ENCODE measurements around the gene PPP6R3. TPM values are rescaled to one million over a fixed set of nuclear protein-coding genes. Genes with fewer than 3 reads are reported as not detected.
"Not testable (repeated sequence)": the region's sequence is repeated elsewhere in the genome, so short reads cannot be mapped to it uniquely, and the experiment has no call there.

PPP6R3 gene
- total RNA-seq, 3 donors from 2014 or later (not counting 1 experiment from before 2014, with no cell fraction given), result 148 to 176 (median 149) TPM

GRCh38 chr11:68433541-68433940, 27.0 kb upstream of the PPP6R3 start:
- Mint-ChIP-seq H3K9me3 (peaks cover 2 to 9% of the 10 kb centered on the region in 2 donors), H3K27ac (no peak overlapping the region), H3K27me3 (ENCODE audit: low read depth in 2 of 2) (no peaks in the 10 kb centered on the region), H3K4me3 (no peak overlapping the region), H3K4me1 (no peaks in the 10 kb centered on the region), H3K36me3 (peaks cover 10% of the 10 kb centered on the region)
- peaks cover 10% of the 10 kb centered on the region for H3K9me3 ChIP-seq (ENCODE audit: control insufficient read depth, insufficient read depth, low read length)
- no peaks in the 10 kb centered on the region for H3K27me3 ChIP-seq (ENCODE audit: control insufficient read depth, insufficient read depth, low read length)
- TF ChIP-seq, protein P1, sequence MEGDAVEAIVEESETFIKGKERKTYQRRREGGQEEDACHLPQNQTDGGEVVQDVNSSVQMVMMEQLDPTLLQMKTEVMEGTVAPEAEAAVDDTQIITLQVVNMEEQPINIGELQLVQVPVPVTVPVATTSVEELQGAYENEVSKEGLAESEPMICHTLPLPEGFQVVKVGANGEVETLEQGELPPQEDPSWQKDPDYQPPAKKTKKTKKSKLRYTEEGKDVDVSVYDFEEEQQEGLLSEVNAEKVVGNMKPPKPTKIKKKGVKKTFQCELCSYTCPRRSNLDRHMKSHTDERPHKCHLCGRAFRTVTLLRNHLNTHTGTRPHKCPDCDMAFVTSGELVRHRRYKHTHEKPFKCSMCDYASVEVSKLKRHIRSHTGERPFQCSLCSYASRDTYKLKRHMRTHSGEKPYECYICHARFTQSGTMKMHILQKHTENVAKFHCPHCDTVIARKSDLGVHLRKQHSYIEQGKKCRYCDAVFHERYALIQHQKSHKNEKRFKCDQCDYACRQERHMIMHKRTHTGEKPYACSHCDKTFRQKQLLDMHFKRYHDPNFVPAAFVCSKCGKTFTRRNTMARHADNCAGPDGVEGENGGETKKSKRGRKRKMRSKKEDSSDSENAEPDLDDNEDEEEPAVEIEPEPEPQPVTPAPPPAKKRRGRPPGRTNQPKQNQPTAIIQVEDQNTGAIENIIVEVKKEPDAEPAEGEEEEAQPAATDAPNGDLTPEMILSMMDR (IDR thresholded peaks at IDR 0.05), result no peak
- ATAC-seq (no peak), DNase-seq (no peak)
- intact Hi-C loops (cut with micrococcal nuclease), result no loop called here
- no peaks in the 10 kb centered on the region for H3K36me3 ChIP-seq (ENCODE audit: control insufficient read depth, insufficient read depth, low read length)
- H3K27ac ChIP-seq (ENCODE audit: low read length), result no peak overlapping the region
- H3K4me1 ChIP-seq (ENCODE audit: control insufficient read depth, insufficient read depth, low read length), result no peaks in the 10 kb centered on the region
- H3K4me3 ChIP-seq (ENCODE audit: low read length), result no peak overlapping the region
- 96% methylated on average over 31 of the region's 31 CpGs for WGBS (ENCODE audit: insufficient coverage)

- DNase-seq; H3K27me3 ChIP-seq (ENCODE audit: control insufficient read depth, insufficient read depth, low read length); intact Hi-C loops (cut with micrococcal nuclease); H3K36me3 Mint-ChIP-seq; H3K36me3 ChIP-seq (ENCODE audit: control insufficient read depth, insufficient read depth, low read length); H3K27ac Mint-ChIP-seq; H3K4me3 ChIP-seq (ENCODE audit: low read length); ATAC-seq; H3K27ac ChIP-seq (ENCODE audit: low read length); H3K9me3 ChIP-seq (ENCODE audit: control insufficient read depth, insufficient read depth, low read length); H3K4me3 Mint-ChIP-seq; H3K4me1 ChIP-seq (ENCODE audit: control insufficient read depth, insufficient read depth, low read length); H3K9me3 Mint-ChIP-seq; H3K27me3 Mint-ChIP-seq (ENCODE audit: low read depth in 2 of 2); H3K4me1 Mint-ChIP-seq: not testable (repeated sequence)
- 95% methylated on average over 5 of the region's 5 CpGs for WGBS (ENCODE audit: insufficient coverage)
Measured at GRCh38 chr11:68434159-68434558, 26.4 kb upstream of the PPP6R3 start.

- Histone ChIP-seq H3K27me3 (ENCODE audit: control insufficient read depth, insufficient read depth, low read length) (no peaks in the 10 kb centered on the region), H3K27ac (ENCODE audit: low read length) (no peak overlapping the region), H3K36me3 (ENCODE audit: control insufficient read depth, insufficient read depth, low read length) (no peaks in the 10 kb centered on the region), H3K4me1 (ENCODE audit: control insufficient read depth, insufficient read depth, low read length) (no peaks in the 10 kb centered on the region), H3K9me3 (ENCODE audit: control insufficient read depth, insufficient read depth, low read length) (no peaks in the 10 kb centered on the region), H3K4me3 (ENCODE audit: low read length) (no peak overlapping the region)
- intact Hi-C loops (cut with micrococcal nuclease), result no loop called here
- TF ChIP-seq, protein P1 (IDR thresholded peaks at IDR 0.05), result no peak
- no peak for ATAC-seq
- WGBS (ENCODE audit: insufficient coverage), result 89% methylated on average over 16 of the region's 16 CpGs
- Mint-ChIP-seq H3K27me3 (ENCODE audit: low read depth in 2 of 2) (no peaks in the 10 kb centered on the region), H3K27ac (no peak overlapping the region), H3K4me3 (no peak overlapping the region), H3K9me3 (no peaks in the 10 kb centered on the region), H3K36me3 (no peaks in the 10 kb centered on the region), H3K4me1 (no peaks in the 10 kb centered on the region)
- no peak for DNase-seq
Measured at GRCh38 chr11:68436162-68436888, 24.2 kb upstream of the PPP6R3 start.

DNA sequence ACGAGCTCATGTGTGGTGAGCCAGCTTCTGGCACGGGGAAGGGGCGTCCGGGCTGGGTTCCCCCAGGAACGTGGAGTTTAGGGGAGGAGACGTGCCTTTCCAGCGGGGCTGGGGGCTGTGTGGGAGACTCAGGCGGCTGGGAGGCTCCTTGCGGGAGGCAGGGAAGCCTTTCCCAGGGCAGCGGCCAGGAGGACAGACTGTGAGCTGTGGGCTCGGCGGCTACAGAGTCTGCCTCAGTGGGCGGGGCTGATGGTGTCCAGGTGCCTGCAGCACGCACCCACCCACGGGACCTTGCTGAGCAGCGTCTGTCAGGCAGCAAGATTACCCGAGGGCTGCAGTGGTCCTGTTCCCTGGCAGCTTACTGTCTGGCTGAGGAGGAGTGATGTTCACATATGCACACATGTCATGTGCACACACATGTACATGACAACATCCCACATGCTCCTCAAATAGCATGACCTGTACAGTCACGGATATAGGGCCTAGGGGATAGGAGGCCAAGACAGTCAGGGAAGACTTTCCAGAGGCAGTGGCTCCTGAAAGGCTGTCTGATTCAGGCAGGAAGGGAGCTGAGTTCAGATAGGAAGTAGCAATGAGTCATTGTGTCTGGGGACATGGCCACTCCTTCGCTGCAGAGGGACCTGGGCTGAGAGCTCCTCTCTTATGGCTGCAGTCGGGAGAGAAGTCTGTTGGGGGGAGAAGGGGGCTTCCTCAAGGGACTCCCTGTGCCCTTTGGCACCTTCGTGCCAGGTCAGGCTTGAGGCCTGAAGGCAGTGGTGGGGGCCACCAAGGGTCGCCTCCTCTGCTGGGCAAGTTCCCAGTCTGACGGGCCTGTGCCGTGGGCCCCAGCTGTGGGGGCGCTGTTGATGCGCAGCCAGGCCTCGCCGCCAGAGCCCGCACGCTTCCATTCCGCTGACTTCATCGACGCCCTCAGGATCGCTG, 23.3 kb upstream of the PPP6R3 start:
- Mint-ChIP-seq H3K27me3 (ENCODE audit: low read depth in 2 of 2) (no peaks in the 10 kb centered on the region), H3K36me3 (no peaks in the 10 kb centered on the region), H3K4me3 (no peak overlapping the region), H3K9me3 (no peaks in the 10 kb centered on the region), H3K27ac (no peak overlapping the region), H3K4me1 (no peaks in the 10 kb centered on the region)
- TF ChIP-seq, protein P1 (IDR thresholded peaks at IDR 0.05), result no peak
- no peak overlapping the region for H3K27ac ChIP-seq (ENCODE audit: low read length)
- no peaks in the 10 kb centered on the region for H3K4me1 ChIP-seq (ENCODE audit: control insufficient read depth, insufficient read depth, low read length)
- ATAC-seq, result no peak
- H3K4me3 ChIP-seq (ENCODE audit: low read length), result no peak overlapping the region
- WGBS (ENCODE audit: insufficient coverage), result 91% methylated on average over 34 of the region's 34 CpGs
- intact Hi-C loops (cut with micrococcal nuclease), result no loop called here
- no peaks in the 10 kb centered on the region for H3K9me3 ChIP-seq (ENCODE audit: control insufficient read depth, insufficient read depth, low read length)
- DNase-seq, result no peak
- no peaks in the 10 kb centered on the region for H3K36me3 ChIP-seq (ENCODE audit: control insufficient read depth, insufficient read depth, low read length)
- no peaks in the 10 kb centered on the region for H3K27me3 ChIP-seq (ENCODE audit: control insufficient read depth, insufficient read depth, low read length)
